ENCODE measurements around the gene ANO3. TPM values are rescaled to one million over a fixed set of nuclear protein-coding genes. Genes with fewer than 3 reads are reported as not detected.

ANO3 gene
- total RNA-seq, 1 experiment from 2014 or later: not detected

GRCh38 chr11:26703411-26704191 lies 371.7 kb downstream of the ANO3 start:
- Histone ChIP-seq H3K4me2 (0 out of 2 replicates have a peak overlapping the region, but pooled peaks have one; percentile 5), H3K9me3 (ENCODE audit: insufficient read depth, low read depth) (no peaks in the 10 kb centered on the region), H3K9me2 (ENCODE audit: insufficient read depth) (no peaks in the 10 kb centered on the region), H3K36me3 (ENCODE audit: low read depth) (no peaks in the 10 kb centered on the region), H3K27me3 (ENCODE audit: insufficient read depth, low read depth) (no peaks in the 10 kb centered on the region), H3K79me2 (ENCODE audit: low read depth) (no peaks in the 10 kb centered on the region), H3K4me1 (replicated peaks; ENCODE audit: insufficient read depth) (peaks cover 5% of the 10 kb centered on the region; the same call in 1 of the 2 replicates), H3K4me3 (no peak overlapping the region), H2AFZ (no peak overlapping the region), H3K27ac (no peak overlapping the region), H3F3A (ENCODE audit: insufficient read depth, low read depth) (no peaks in the 10 kb centered on the region), H4K20me1 (ENCODE audit: insufficient read depth) (no peaks in the 10 kb centered on the region)
- no peak for DNase-seq
- intact Hi-C loops (cut with micrococcal nuclease; ENCODE audit: unreplicated experiment): no loop called here
- BruUV-seq (replicated peaks): no TSS peak
- TF ChIP-seq EZH2 (IDR thresholded peaks at IDR 0.05; ENCODE audit: low read depth): no peak
- no peak for TF ChIP-seq CTCF (conservative IDR thresholded peaks at IDR 0.05)
- POLR2A ChIA-PET (ENCODE audit: unreplicated experiment): no interaction called here
- CTCF ChIA-PET: no interaction called here

DNA sequence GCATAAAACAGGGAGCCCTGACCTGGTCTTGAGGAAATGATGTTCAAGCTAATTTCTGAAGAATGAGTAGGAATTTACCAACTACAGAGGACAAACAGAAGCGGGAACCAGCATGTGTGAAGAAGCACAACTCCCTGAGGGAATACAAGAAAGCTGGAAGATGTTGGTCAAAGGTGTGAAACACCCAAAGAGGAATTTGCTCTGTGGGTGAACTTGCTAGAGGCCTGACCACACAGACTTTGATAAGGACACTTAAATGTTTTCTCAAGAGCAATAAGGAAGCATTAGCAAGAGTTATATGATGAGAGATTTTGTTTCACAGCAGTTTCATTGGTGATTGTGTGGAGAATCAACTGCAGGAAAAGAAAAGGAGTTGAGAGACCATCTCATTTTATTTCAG lies 372.3 kb downstream of the ANO3 start:
- H3K4me1 ChIP-seq (replicated peaks; ENCODE audit: insufficient read depth): peaks cover 5% of the 10 kb centered on the region; the same call in 1 of the 2 replicates
- no peaks in the 10 kb centered on the region for H3K79me2 ChIP-seq (ENCODE audit: low read depth)
- peak; percentile 5 to 52 for DNase-seq
- no peak for TF ChIP-seq EZH2 (IDR thresholded peaks at IDR 0.05; ENCODE audit: low read depth)
- no peak for TF ChIP-seq CTCF (conservative IDR thresholded peaks at IDR 0.05)
- H3K36me3 ChIP-seq (ENCODE audit: low read depth): no peaks in the 10 kb centered on the region
- no peaks in the 10 kb centered on the region for H3K27me3 ChIP-seq (ENCODE audit: insufficient read depth, low read depth)
- 0 out of 2 replicates have a peak overlapping the region, but pooled peaks have one; percentile 5 for H3K4me2 ChIP-seq
- intact Hi-C loops (cut with micrococcal nuclease; ENCODE audit: unreplicated experiment): no loop called here
- H3K4me3 ChIP-seq: no peak overlapping the region
- no peak overlapping the region for H2AFZ ChIP-seq
- no peak overlapping the region for H3K27ac ChIP-seq
- POLR2A ChIA-PET (ENCODE audit: unreplicated experiment): no interaction called here
- CTCF ChIA-PET: no interaction called here
- no peaks in the 10 kb centered on the region for H3F3A ChIP-seq (ENCODE audit: insufficient read depth, low read depth)
- no peaks in the 10 kb centered on the region for H3K9me2 ChIP-seq (ENCODE audit: insufficient read depth)
- H3K9me3 ChIP-seq (ENCODE audit: insufficient read depth, low read depth): no peaks in the 10 kb centered on the region
- no TSS peak for BruUV-seq (replicated peaks)
- no peaks in the 10 kb centered on the region for H4K20me1 ChIP-seq (ENCODE audit: insufficient read depth)

DNA sequence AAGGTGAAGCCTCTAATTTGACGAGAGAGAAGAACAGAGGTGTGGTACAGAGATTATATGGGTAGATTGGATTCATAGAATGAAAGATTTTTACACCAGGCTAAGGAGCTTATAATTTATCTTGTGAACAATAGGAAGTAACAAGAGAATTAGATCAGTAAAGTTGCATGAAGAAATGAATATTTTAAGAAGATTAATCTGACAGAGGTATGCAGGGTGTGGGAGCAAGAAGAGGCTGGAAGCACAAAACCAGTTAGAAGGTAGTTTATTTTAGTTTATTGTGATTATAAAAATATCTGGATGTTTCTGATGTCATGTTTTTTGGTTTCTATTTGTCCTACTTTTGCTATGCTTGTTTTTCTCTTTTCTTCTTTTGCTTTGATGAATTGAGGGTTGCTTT lies 374.3 kb downstream of the ANO3 start:
- H4K20me1 ChIP-seq (ENCODE audit: insufficient read depth): no peaks in the 10 kb centered on the region
- no peaks in the 10 kb centered on the region for H3K9me3 ChIP-seq (ENCODE audit: insufficient read depth, low read depth)
- no peak overlapping the region for H2AFZ ChIP-seq
- H3K79me2 ChIP-seq (ENCODE audit: low read depth): no peaks in the 10 kb centered on the region
- H3F3A ChIP-seq (ENCODE audit: insufficient read depth, low read depth): no peaks in the 10 kb centered on the region
- TF ChIP-seq EZH2 (IDR thresholded peaks at IDR 0.05; ENCODE audit: low read depth) (no peak), CTCF (conservative IDR thresholded peaks at IDR 0.05) (no peak)
- peaks cover 5% of the 10 kb centered on the region; the same call in 1 of the 2 replicates for H3K4me1 ChIP-seq (replicated peaks; ENCODE audit: insufficient read depth)
- H3K4me2 ChIP-seq: no peak overlapping the region
- H3K27ac ChIP-seq: no peak overlapping the region
- H3K9me2 ChIP-seq (ENCODE audit: insufficient read depth): no peaks in the 10 kb centered on the region
- no peak for DNase-seq
- no peaks in the 10 kb centered on the region for H3K27me3 ChIP-seq (ENCODE audit: insufficient read depth, low read depth)
- no TSS peak for BruUV-seq (replicated peaks)
- ChIA-PET CTCF (no interaction called here), POLR2A (ENCODE audit: unreplicated experiment) (no interaction called here)
- intact Hi-C loops (cut with micrococcal nuclease; ENCODE audit: unreplicated experiment): no loop called here
- H3K4me3 ChIP-seq: no peak overlapping the region
- H3K36me3 ChIP-seq (ENCODE audit: low read depth): no peaks in the 10 kb centered on the region

Data from PC-9 (cell line).